GM12874 (cell line): ENCODE measurements around the gene OCRL.

Experiments used
- CTCF ChIP-seq: IDR thresholded peaks from 2 replicates; pipeline ENCODE4 v1.5.1; 2011; ENCODE audit warnings: low read depth, mild to moderate bottlenecking, control low read depth, low read length, moderate library complexity; ENCODE audit not compliant: insufficient read depth

The OCRL gene

GRCh38 chrX:129510331-129510730, 29.7 kb upstream of the OCRL start:
- no peak for TF ChIP-seq CTCF

- TF ChIP-seq CTCF = no peak
These were observed 28.4 kb upstream of the OCRL start for GRCh38 chrX:129511689-129512088.

GRCh38 chrX:129512409-129512808, 27.6 kb upstream of the OCRL start:
- no peak for TF ChIP-seq CTCF

GRCh38 chrX:129516402-129516801, 23.7 kb upstream of the OCRL start:
- no peak for TF ChIP-seq CTCF

- TF ChIP-seq CTCF = no peak
These were observed 19.9 kb upstream of the OCRL start for GRCh38 chrX:129520151-129520550.

- TF ChIP-seq CTCF = no peak
These were observed 17.6 kb upstream of the OCRL start for GRCh38 chrX:129522184-129523078.

- TF ChIP-seq CTCF = no peak
These were observed 16.8 kb upstream of the OCRL start, which contains the start of gene SMARCA1 for GRCh38 chrX:129523079-129523911. SMARCA1 (minus strand) TSS chrX:129523490; CDS start chrX:129523370, 120 bp downstream.
